SU-DHL-6 (cell line): ENCODE results near the gene KRT4.

Experiments used
- H2AFZ ChIP-seq: fragments of 200-600 bp; sonication (generic); 2 replicates; pipeline ENCODE4 v1.6.1; 2014; ENCODE audit warnings: low read depth, mild to moderate bottlenecking, moderate library complexity, mixed read lengths, antibody characterized with exemption, low read length; ENCODE audit not compliant: severe bottlenecking
- H3F3A ChIP-seq: fragments of 200-600 bp; shearing (Covaris generic); 2 replicates; pipeline ENCODE4 v1.6.0; 2016; ENCODE audit warnings: antibody characterized with exemption, mild to moderate bottlenecking; ENCODE audit not compliant: insufficient read depth
- H3K27ac ChIP-seq: fragments of 200-600 bp; sonication (generic); 2 replicates; pipeline ENCODE4 v1.5.1; 2016; ENCODE audit warnings: low read depth, mild to moderate bottlenecking, low read length, moderate library complexity, mixed read lengths
- H3K27me3 ChIP-seq: fragments of 200-600 bp; sonication (generic), shearing (Covaris generic); 2 replicates; pipeline ENCODE4 v1.6.0; 2014; ENCODE audit warnings: mild to moderate bottlenecking, low read length
- H3K36me3 ChIP-seq: fragments of 200-600 bp; sonication (generic); 2 replicates; pipeline ENCODE4 v1.6.1; 2014; ENCODE audit warnings: mild to moderate bottlenecking, low read length, mixed read lengths
- H3K4me2 ChIP-seq: fragments of 300-600, 200-600 bp; shearing (Covaris generic), sonication (generic); 2 replicates; pipeline ENCODE4 v1.6.0; 2014; ENCODE audit warnings: low read length, low read depth, mild to moderate bottlenecking; ENCODE audit not compliant: poor library complexity, severe bottlenecking
- H3K4me3 ChIP-seq: fragments of 200-600 bp; sonication (generic); 2 replicates; pipeline ENCODE4 v1.5.1; 2014; ENCODE audit warnings: antibody characterized with exemption, low read length, mild to moderate bottlenecking, mixed read lengths; ENCODE audit not compliant: insufficient read depth, poor library complexity, severe bottlenecking
- H3K79me2 ChIP-seq: fragments of 200-600 bp; sonication (generic); 2 replicates; pipeline ENCODE4 v1.6.1; 2014; ENCODE audit warnings: mild to moderate bottlenecking, low read length, moderate library complexity; ENCODE audit not compliant: insufficient read depth
- H3K9ac ChIP-seq: fragments of 200-600 bp; sonication (generic); 2 replicates; pipeline ENCODE4 v1.7.0; 2014; ENCODE audit warnings: mild to moderate bottlenecking, low read length
- H3K9me2 ChIP-seq: fragments of 200-600 bp; sonication (generic); replicated peaks from 2 replicates; pipeline ENCODE4 v1.6.1; 2014; ENCODE audit warnings: low read length; ENCODE audit not compliant: insufficient read depth
- H3K9me3 ChIP-seq: fragments of 200-600 bp; sonication (generic); 2 replicates; pipeline ENCODE4 v1.6.1; 2014; ENCODE audit warnings: low read length, mixed read lengths; ENCODE audit not compliant: insufficient read depth
- H4K20me1 ChIP-seq: fragments of 200-600 bp; sonication (generic); 2 replicates; pipeline ENCODE4 v1.6.1; 2014; ENCODE audit warnings: low read depth, mild to moderate bottlenecking, antibody characterized with exemption, low read length, moderate library complexity, mixed read lengths
- EZH2phosphoT487 ChIP-seq: fragments of 200-600 bp; sonication (generic), shearing (Covaris generic); conservative IDR thresholded peaks from 2 replicates; pipeline ENCODE4 v1.6.1; 2018; ENCODE audit warnings: mild to moderate bottlenecking, antibody characterized with exemption, low read length, moderate library complexity, mixed read lengths
- TF ChIP-seq, protein P1 (sequence below): fragments of 200-600 bp; sonication (generic); IDR thresholded peaks from one replicate; pipeline ENCODE4 v1.5.1; 2017; ENCODE audit warnings: antibody characterized with exemption, mild to moderate bottlenecking, low read length, moderate library complexity; ENCODE audit not compliant: insufficient read depth, poor library complexity, severe bottlenecking

KRT4 gene

DNA sequence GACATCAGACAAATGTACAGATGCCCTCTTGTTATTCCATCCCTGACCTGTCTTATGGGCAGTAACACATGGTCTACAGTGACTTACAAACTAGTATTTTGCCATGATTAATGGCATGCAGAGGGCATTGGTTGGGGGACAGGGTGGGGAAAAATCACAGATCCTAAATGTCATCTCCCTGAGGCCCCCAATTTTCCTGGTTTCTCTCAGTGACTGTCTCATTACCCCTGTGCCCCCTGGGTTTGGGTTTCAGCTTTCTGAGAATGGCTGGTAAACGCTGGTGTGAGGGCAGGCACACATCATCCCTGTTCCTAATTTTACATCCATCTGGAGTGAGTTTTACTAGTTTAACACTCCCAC is 46.9 kb downstream of the KRT4 start:
- no peaks in the 10 kb centered on the region for H3K79me2 ChIP-seq
- H3K4me3 ChIP-seq = no peak overlapping the region
- H3K4me2 ChIP-seq = no peak overlapping the region
- no peaks in the 10 kb centered on the region for H3K9me2 ChIP-seq
- H3K9ac ChIP-seq = no peak overlapping the region
- H3F3A ChIP-seq = no peaks in the 10 kb centered on the region
- no peaks in the 10 kb centered on the region for H3K27me3 ChIP-seq
- no peak overlapping the region for H2AFZ ChIP-seq
- H3K9me3 ChIP-seq = no peaks in the 10 kb centered on the region
- H3K27ac ChIP-seq = no peak overlapping the region
- H4K20me1 ChIP-seq = no peaks in the 10 kb centered on the region
- TF ChIP-seq, protein P1, sequence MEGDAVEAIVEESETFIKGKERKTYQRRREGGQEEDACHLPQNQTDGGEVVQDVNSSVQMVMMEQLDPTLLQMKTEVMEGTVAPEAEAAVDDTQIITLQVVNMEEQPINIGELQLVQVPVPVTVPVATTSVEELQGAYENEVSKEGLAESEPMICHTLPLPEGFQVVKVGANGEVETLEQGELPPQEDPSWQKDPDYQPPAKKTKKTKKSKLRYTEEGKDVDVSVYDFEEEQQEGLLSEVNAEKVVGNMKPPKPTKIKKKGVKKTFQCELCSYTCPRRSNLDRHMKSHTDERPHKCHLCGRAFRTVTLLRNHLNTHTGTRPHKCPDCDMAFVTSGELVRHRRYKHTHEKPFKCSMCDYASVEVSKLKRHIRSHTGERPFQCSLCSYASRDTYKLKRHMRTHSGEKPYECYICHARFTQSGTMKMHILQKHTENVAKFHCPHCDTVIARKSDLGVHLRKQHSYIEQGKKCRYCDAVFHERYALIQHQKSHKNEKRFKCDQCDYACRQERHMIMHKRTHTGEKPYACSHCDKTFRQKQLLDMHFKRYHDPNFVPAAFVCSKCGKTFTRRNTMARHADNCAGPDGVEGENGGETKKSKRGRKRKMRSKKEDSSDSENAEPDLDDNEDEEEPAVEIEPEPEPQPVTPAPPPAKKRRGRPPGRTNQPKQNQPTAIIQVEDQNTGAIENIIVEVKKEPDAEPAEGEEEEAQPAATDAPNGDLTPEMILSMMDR = no peak
- TF ChIP-seq EZH2phosphoT487 = no peak
- H3K36me3 ChIP-seq = no peaks in the 10 kb centered on the region

DNA sequence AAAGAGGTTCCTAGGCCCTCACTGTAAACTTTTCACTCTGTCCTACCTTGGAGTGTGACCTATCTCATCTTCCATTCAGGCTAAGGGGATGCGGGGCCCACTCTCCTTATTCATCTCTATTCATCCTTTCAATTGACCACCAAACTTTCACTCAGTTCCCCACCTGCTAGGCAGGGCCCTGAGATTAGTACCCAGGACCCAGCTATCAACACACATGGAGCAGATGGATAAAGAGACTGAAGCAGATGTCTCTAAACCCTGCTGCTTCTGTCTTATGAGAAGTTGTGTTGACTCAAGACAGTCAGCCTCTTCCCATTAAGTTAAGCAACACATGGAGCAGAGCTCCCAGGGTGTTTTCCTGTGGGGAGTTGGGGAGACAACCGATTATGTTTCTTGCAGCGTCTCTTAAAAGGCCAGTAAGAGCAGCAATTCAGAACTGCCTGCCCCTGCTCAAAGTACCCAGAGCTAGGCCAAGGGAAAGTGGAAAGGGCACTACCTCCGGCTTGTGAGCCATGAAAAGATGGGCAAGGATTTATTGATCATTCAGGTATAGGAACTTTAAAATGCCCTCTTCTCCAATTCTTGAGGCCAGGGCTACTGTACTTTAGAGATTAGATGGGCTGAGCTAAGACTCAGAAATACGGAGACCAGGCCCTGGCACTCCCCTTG is 47.4 kb downstream of the KRT4 start:
- no peak overlapping the region for H3K27ac ChIP-seq
- no peaks in the 10 kb centered on the region for H3K9me2 ChIP-seq
- no peaks in the 10 kb centered on the region for H3F3A ChIP-seq
- no peak overlapping the region for H3K9ac ChIP-seq
- H3K79me2 ChIP-seq = no peaks in the 10 kb centered on the region
- H3K36me3 ChIP-seq = no peaks in the 10 kb centered on the region
- no peak overlapping the region for H3K4me3 ChIP-seq
- TF ChIP-seq, protein P1 = no peak
- H3K9me3 ChIP-seq = no peaks in the 10 kb centered on the region
- H2AFZ ChIP-seq = no peak overlapping the region
- no peaks in the 10 kb centered on the region for H4K20me1 ChIP-seq
- H3K27me3 ChIP-seq = no peaks in the 10 kb centered on the region
- H3K4me2 ChIP-seq = no peak overlapping the region

DNA sequence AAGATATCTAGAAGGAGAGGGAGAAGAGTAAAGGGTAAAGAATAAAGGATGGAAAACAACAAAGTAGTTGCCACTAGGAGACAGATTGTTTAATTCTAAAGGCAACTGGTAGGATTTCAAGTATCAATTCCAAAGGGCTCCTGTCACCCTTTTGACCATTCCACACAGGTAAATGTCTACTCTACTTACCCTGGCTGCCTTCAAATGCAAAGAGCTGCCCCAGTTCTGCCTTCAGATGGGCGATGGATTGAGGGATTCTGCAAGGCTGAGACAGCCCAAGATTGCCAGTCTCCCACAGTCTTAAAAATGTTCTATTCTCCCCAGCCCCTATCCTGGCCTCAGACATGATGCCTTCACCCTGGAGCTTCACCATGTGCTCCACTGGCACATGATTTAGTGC is 48.2 kb downstream of the KRT4 start:
- no peak overlapping the region for H3K4me2 ChIP-seq
- TF ChIP-seq EZH2phosphoT487 = no peak
- TF ChIP-seq, protein P1 = no peak
- H3K4me3 ChIP-seq = no peak overlapping the region
- H4K20me1 ChIP-seq = no peaks in the 10 kb centered on the region
- H3K79me2 ChIP-seq = no peaks in the 10 kb centered on the region
- H3F3A ChIP-seq = no peaks in the 10 kb centered on the region
- no peak overlapping the region for H3K9ac ChIP-seq
- H2AFZ ChIP-seq = no peak overlapping the region
- no peaks in the 10 kb centered on the region for H3K9me2 ChIP-seq
- H3K27ac ChIP-seq = no peak overlapping the region
- H3K27me3 ChIP-seq = no peaks in the 10 kb centered on the region
- H3K9me3 ChIP-seq = peaks cover under 1% of the 10 kb centered on the region; the same call in 1 of the 2 replicates
- H3K36me3 ChIP-seq = no peaks in the 10 kb centered on the region
